ENCODE results near the gene ANKRD23.

ANKRD23 gene

DNA sequence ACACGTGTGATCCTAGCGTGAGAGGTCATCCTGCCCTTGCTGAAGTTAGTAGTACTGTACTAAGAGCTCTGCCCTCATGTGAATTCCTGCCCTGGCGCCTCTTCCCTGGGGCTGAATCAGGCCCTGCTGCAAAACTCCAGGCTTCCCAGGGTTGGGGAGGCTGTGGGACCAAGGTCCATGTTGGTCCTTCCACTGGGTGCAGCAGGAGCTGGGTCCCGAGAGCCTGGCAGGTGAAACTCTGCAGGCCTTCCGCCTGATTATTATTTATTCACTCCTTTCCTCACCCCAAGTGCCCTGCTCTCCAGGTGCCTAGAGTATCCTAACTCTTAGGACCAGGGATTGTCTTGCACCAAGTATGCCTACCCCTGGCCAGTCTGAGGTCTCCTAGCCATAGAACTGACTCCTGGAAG is 33.0 kb downstream of the ANKRD23 start:
- DNase-seq (ENCODE audit: extremely low spot score) = no peak
- TF ChIP-seq L3MBTL2 (conservative IDR thresholded peaks at IDR 0.05) (no peak), CTBP1 (IDR thresholded peaks at IDR 0.05; ENCODE audit: borderline replicate concordance) (no peak), BHLHE40 (IDR thresholded peaks at IDR 0.05; ENCODE audit: borderline replicate concordance) (no peak), NFRKB (IDR thresholded peaks at IDR 0.05) (no peak), TARDBP (IDR thresholded peaks at IDR 0.05) (no peak), LEF1 (IDR thresholded peaks at IDR 0.05; ENCODE audit: borderline replicate concordance) (no peak), FOXM1 (IDR thresholded peaks at IDR 0.05; ENCODE audit: borderline replicate concordance) (no peak), HDGF (IDR thresholded peaks at IDR 0.05; ENCODE audit: borderline replicate concordance) (no peak), SUZ12 (IDR thresholded peaks at IDR 0.05) (no peak), SP1 (IDR thresholded peaks at IDR 0.05) (no peak), ARNT (IDR thresholded peaks at IDR 0.05) (no peak), FOXK2 (IDR thresholded peaks at IDR 0.05) (no peak), FOXA1 (IDR thresholded peaks at IDR 0.05) (no peak), ZNF384 (IDR thresholded peaks at IDR 0.05) (no peak), ELF4 (IDR thresholded peaks at IDR 0.05) (no peak)
- TF ChIP-seq, protein P1, sequence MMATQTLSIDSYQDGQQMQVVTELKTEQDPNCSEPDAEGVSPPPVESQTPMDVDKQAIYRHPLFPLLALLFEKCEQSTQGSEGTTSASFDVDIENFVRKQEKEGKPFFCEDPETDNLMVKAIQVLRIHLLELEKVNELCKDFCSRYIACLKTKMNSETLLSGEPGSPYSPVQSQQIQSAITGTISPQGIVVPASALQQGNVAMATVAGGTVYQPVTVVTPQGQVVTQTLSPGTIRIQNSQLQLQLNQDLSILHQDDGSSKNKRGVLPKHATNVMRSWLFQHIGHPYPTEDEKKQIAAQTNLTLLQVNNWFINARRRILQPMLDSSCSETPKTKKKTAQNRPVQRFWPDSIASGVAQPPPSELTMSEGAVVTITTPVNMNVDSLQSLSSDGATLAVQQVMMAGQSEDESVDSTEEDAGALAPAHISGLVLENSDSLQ (IDR thresholded peaks at IDR 0.05) = no peak
- CTCF ChIA-PET = no interaction called here

DNA sequence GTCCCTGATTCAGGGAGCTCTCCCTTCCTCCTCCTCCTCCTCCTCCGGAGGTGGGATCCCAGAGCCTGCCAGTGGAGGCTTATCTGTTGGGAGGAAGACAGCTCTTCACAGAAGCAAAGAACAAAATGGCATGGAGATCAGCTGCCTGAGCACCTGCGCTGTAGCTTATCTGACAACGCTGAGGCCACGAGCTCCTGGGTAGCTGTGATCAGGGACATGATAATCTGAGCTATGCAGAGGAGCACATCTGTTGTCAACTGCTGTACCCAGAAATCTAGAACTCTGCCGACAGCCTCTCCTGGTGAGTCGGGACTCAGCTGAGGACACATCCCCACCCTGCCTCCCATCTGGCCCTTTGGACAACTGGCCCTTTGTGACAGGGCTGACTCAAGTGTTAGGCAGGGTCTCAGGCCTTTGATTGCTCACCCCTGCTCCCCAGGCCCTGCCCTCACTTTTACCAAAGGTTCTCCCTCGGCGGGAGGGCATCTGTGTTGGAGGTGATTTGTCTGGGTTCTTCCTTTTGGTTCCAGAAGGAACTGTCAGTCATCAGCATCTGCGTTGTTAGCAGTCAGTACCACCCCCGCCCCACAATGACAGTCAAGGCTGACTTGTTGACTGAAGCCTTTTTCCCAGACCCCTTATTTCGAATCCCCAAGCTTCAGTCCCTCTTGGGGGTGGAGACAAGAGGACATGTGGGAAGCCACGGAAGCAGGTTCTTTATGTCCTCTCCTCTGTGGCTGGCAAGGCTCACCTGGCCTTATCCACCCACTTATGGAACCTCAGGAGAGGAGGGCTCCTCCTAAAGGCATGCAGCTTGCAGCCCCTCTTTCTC is 33.7 kb downstream of the ANKRD23 start:
- ChIA-PET POLR2A (interaction anchor here (0.6 to 1.4 kb wide), 2 partner anchors 31 to 48 kb away, joined by 3 to 4 read pairs; no protein-coding TSS in a partner anchor), CTCF (interaction anchor here (0.6 kb wide), 1 partner anchor 33 kb away, joined by 3 read pairs; no protein-coding TSS in a partner anchor)
- TF ChIP-seq NFRKB (IDR thresholded peaks at IDR 0.05) (no peak), FOXK2 (IDR thresholded peaks at IDR 0.05) (no peak), ZNF384 (IDR thresholded peaks at IDR 0.05) (no peak), CTBP1 (IDR thresholded peaks at IDR 0.05; ENCODE audit: borderline replicate concordance) (no peak), SUZ12 (IDR thresholded peaks at IDR 0.05) (no peak), HDGF (IDR thresholded peaks at IDR 0.05; ENCODE audit: borderline replicate concordance) (no peak), SP1 (IDR thresholded peaks at IDR 0.05) (no peak), BHLHE40 (IDR thresholded peaks at IDR 0.05; ENCODE audit: borderline replicate concordance) (no peak), L3MBTL2 (conservative IDR thresholded peaks at IDR 0.05) (no peak), TARDBP (IDR thresholded peaks at IDR 0.05) (no peak), LEF1 (IDR thresholded peaks at IDR 0.05; ENCODE audit: borderline replicate concordance) (no peak), FOXA1 (IDR thresholded peaks at IDR 0.05) (no peak), ARNT (IDR thresholded peaks at IDR 0.05) (no peak), ELF4 (IDR thresholded peaks at IDR 0.05) (no peak), FOXM1 (IDR thresholded peaks at IDR 0.05; ENCODE audit: borderline replicate concordance) (no peak)
- TF ChIP-seq, protein P1 (IDR thresholded peaks at IDR 0.05) = no peak
- no peak for DNase-seq (ENCODE audit: extremely low spot score)

More for the DNA sequence above, 33.0 kb downstream of the ANKRD23 start:
- POLR2A ChIA-PET = no interaction called here

DNA sequence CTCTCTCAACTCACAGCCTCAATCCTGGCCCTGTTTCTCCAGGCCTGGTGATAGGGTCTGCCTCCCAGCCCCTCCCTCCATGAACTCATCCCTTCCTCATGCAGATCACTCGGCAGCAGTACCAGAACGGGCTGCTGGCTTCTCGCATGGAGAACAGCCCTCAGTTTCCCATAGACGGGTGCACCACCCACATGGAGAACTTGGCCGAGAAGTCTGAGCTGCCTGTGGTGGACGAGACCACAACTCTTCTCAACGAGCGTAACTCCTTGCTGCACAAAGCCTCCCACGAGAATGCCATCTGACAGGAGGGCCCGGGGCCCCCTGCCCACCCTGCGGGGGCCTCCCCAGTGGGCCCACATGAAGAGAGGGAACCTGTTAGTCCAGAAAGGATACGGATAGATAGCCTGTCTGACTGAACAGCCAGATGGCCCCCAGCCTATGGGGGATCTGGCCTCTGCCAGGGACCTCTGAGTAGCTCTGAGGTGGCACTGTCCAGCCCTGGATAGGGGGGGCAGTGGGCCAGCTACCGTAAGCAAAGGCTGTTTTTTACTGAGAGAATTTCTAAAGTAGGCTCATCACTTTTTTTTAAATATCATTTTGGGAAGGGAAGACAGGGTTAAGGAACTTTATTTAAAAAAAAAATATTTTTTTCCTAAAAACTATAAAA is 34.5 kb downstream of the ANKRD23 start:
- ChIA-PET CTCF (interaction anchor here (0.6 kb wide), 1 partner anchor 32 kb away, joined by 3 read pairs; no protein-coding TSS in a partner anchor), POLR2A (interaction anchor here (0.6 to 1.4 kb wide), 2 partner anchors 30 to 48 kb away, joined by 3 to 4 read pairs; no protein-coding TSS in a partner anchor)
- TF ChIP-seq SP1 (IDR thresholded peaks at IDR 0.05) (no peak), FOXK2 (IDR thresholded peaks at IDR 0.05) (no peak), HDGF (IDR thresholded peaks at IDR 0.05; ENCODE audit: borderline replicate concordance) (no peak), CTBP1 (IDR thresholded peaks at IDR 0.05; ENCODE audit: borderline replicate concordance) (no peak), BHLHE40 (IDR thresholded peaks at IDR 0.05; ENCODE audit: borderline replicate concordance) (no peak), L3MBTL2 (conservative IDR thresholded peaks at IDR 0.05) (no peak), NFRKB (IDR thresholded peaks at IDR 0.05) (no peak), FOXA1 (IDR thresholded peaks at IDR 0.05) (no peak), ZNF384 (IDR thresholded peaks at IDR 0.05) (no peak), TARDBP (IDR thresholded peaks at IDR 0.05) (no peak), ARNT (IDR thresholded peaks at IDR 0.05) (no peak), FOXM1 (IDR thresholded peaks at IDR 0.05; ENCODE audit: borderline replicate concordance) (no peak), ELF4 (IDR thresholded peaks at IDR 0.05) (no peak)
- TF ChIP-seq, protein P1 (IDR thresholded peaks at IDR 0.05) = no peak
- DNase-seq (ENCODE audit: extremely low spot score) = no peak

DNA sequence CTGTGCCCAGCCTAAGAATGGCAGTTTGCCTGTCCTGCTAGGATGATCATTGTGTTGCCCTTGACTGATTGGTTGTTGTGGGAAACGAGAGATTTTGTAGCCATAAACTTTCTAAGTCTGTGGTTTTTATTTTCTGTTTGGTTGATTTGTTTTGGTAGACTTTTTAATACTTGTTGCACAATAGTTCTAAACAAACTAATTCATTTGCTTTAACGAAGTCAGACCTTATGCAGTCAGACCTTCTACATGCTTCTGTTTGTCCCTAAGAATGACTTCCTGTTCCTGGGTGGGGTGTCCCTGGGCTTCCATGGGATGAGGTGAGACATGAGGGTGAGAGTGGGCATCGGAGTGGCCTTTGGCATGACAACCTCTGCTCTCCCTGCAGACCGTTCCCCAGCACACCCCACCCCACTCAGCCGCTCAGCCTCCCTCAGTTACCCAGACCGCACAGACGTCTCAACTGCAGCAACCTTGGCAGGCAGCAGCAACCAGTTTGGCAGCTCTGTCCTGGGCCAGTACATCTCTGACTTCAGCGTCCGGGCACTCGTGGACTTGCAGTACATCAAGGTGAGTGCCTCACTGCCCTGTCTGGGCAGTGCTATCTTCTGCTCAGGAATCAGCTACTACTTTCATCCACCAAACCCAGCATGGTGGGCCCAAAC is 35.5 kb downstream of the ANKRD23 start:
- POLR2A ChIA-PET = no interaction called here
- DNase-seq (ENCODE audit: extremely low spot score) = no peak
- no peak for TF ChIP-seq NFRKB (IDR thresholded peaks at IDR 0.05)
- TF ChIP-seq, protein P1 (IDR thresholded peaks at IDR 0.05) = no peak
- no peak for TF ChIP-seq SP1 (IDR thresholded peaks at IDR 0.05)
- no peak for TF ChIP-seq TARDBP (IDR thresholded peaks at IDR 0.05)
- no peak for TF ChIP-seq FOXK2 (IDR thresholded peaks at IDR 0.05)
- no peak for TF ChIP-seq LEF1 (IDR thresholded peaks at IDR 0.05; ENCODE audit: borderline replicate concordance)
- TF ChIP-seq ELF4 (IDR thresholded peaks at IDR 0.05) = no peak
- TF ChIP-seq ZNF384 (IDR thresholded peaks at IDR 0.05) = no peak
- no peak for TF ChIP-seq BHLHE40 (IDR thresholded peaks at IDR 0.05; ENCODE audit: borderline replicate concordance)
- CTCF ChIA-PET = no interaction called here

Measured in HEK293T (cell line).